Bronchial epithelial cell (primary cell): ENCODE measurements around the gene AKR1C8. TPM values are rescaled to one million over a fixed set of nuclear protein-coding genes. Genes with fewer than 3 reads are reported as not detected.
"Not testable (repeated sequence)": the region's sequence is repeated elsewhere in the genome, so short reads cannot be mapped to it uniquely, and the experiment has no call there.

Source experiments
- DNase-seq: peaks from one replicate; pipeline ENCODE4 v3.0.0-alpha.2; 2010; ENCODE audit warnings: low read depth
- FAIRE-seq: peaks from 2 replicates; lab custom pipeline; 2011; peaks lifted over from hg19 to GRCh38; lab: Jason Lieb, UNC
- H3K27me3 ChIP-seq: 2 replicates; pipeline ENCODE4 v1.5.1; 2011; ENCODE audit warnings: low read length; ENCODE audit not compliant: control insufficient read depth, insufficient read depth
- H3K36me3 ChIP-seq: 2 replicates; pipeline ENCODE4 v1.5.1; 2011; ENCODE audit warnings: low read length; ENCODE audit not compliant: control insufficient read depth, insufficient read depth
- H3K4me3 ChIP-seq: 2 replicates; pipeline ENCODE4 v1.5.1; 2011; ENCODE audit warnings: mild to moderate bottlenecking, low read depth, low read length, control low read depth
- total RNA-seq: library from RNA; depleted of rRNA; stranded (reverse); fragments of >200 nt; gene quantifications from 2 replicates; pipeline ENCODE4 v1.2.1, GENCODE V29; 2014
- TF ChIP-seq, protein P1 (sequence below): IDR thresholded peaks from 2 replicates; pipeline ENCODE4 v1.5.1; 2011; ENCODE audit warnings: mild to moderate bottlenecking, moderate library complexity, low read length, control low read depth, inconsistent platforms; ENCODE audit not compliant: insufficient read depth, severe bottlenecking

AKR1C8 gene
- total RNA-seq, 1 donor from 2014 or later: 0.26 TPM

DNA sequence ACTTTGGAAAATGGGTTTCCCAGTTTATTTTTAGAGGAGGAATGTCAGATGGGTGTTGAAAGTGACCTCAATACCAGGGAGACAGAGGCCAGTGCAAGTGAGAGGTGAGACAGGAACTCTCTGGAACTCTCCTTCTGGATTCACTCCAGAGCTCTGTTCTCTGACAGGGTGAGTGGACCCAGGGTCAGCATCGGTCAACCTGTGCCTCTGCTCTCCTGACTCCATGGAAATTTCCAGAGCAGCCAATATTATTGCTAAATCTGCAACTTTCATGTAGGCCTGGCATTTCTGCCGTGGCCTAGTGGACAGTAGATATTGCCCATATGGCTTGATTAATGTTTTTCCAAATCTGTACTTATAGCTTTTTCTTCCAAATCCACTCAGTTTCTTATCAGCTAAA, 31.9 kb upstream of the AKR1C8 start:
- H3K4me3 ChIP-seq: no peak overlapping the region
- FAIRE-seq (no peak), DNase-seq (no peak)

DNA sequence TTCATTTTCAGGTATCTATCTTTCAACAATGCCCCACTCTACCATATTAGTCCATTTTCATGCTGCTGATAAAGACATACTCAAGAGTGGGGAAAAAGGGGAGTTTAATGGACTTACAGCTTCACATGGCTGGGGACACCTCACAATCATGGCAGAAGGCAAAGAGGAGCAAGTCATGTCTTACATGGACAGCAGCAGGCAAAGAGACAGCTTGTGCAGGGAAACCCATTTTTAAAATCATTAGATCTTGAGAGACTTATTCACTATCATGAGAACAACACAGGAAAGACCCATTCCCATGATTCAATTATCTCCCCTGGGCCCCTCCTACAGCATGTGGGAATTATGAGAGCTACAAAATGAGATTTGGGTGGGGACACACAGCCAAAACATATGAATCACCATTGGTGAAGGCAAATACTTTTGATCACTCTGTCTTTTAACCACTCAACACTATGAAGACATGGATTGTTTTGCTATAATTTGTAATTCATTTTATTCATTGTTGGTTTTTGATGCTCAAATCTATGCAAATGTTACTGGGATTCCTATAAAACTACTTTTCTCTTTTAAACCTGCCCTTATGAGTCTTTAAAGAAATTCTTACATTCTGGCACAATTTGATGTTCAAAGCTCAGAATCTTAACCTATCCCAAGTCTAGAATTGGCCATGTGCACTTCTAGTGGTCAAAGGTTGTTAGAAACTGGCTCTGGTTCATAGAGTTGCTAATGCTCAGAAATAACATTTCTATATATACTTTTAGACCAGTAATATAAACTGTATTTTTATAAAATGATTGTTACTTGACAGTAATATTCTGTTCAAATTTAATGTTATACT, 27.0 kb upstream of the AKR1C8 start:
- Histone ChIP-seq H3K36me3 (no peaks in the 10 kb centered on the region), H3K4me3 (no peak overlapping the region), H3K27me3 (no peaks in the 10 kb centered on the region)
- FAIRE-seq: no peak
- DNase-seq: no peak
- TF ChIP-seq, protein P1, sequence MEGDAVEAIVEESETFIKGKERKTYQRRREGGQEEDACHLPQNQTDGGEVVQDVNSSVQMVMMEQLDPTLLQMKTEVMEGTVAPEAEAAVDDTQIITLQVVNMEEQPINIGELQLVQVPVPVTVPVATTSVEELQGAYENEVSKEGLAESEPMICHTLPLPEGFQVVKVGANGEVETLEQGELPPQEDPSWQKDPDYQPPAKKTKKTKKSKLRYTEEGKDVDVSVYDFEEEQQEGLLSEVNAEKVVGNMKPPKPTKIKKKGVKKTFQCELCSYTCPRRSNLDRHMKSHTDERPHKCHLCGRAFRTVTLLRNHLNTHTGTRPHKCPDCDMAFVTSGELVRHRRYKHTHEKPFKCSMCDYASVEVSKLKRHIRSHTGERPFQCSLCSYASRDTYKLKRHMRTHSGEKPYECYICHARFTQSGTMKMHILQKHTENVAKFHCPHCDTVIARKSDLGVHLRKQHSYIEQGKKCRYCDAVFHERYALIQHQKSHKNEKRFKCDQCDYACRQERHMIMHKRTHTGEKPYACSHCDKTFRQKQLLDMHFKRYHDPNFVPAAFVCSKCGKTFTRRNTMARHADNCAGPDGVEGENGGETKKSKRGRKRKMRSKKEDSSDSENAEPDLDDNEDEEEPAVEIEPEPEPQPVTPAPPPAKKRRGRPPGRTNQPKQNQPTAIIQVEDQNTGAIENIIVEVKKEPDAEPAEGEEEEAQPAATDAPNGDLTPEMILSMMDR: no peak

More for the DNA sequence above, 31.9 kb upstream of the AKR1C8 start:
- TF ChIP-seq, protein P1: no peak
- Histone ChIP-seq H3K36me3 (no peaks in the 10 kb centered on the region), H3K27me3 (no peaks in the 10 kb centered on the region)

GRCh38 chr10:5210261-5210660, 25.3 kb upstream of the AKR1C8 start:
- not testable (repeated sequence) for H3K4me3 ChIP-seq, H3K27me3 ChIP-seq, DNase-seq, H3K36me3 ChIP-seq, FAIRE-seq

GRCh38 chr10:5209776-5210175, 24.8 kb upstream of the AKR1C8 start:
- H3K27me3 ChIP-seq, H3K36me3 ChIP-seq, DNase-seq, H3K4me3 ChIP-seq, FAIRE-seq: not testable (repeated sequence)

GRCh38 chr10:5206799-5207198, 21.8 kb upstream of the AKR1C8 start:
- no peak overlapping the region for H3K4me3 ChIP-seq
- TF ChIP-seq, protein P1: no peak
- DNase-seq (no peak), FAIRE-seq (peak; percentile 64)
- H3K27me3 ChIP-seq: no peaks in the 10 kb centered on the region
- no peaks in the 10 kb centered on the region for H3K36me3 ChIP-seq

- H3K4me3 ChIP-seq: no peak overlapping the region
- no peak for FAIRE-seq
- H3K27me3 ChIP-seq: no peaks in the 10 kb centered on the region
- TF ChIP-seq, protein P1: no peak
- H3K36me3 ChIP-seq: no peaks in the 10 kb centered on the region
- DNase-seq: no peak
Observed at GRCh38 chr10:5199398-5199797, 14.4 kb upstream of the AKR1C8 start.
